Measurements from ENCODE around the gene PRELID3B.

The PRELID3B gene

GRCh38 chr20:59035381-59035780 is 7.2 kb downstream of the PRELID3B start:
- Histone ChIP-seq H3K4me3 (ENCODE audit: low read depth, low read length) (no peak overlapping the region), H2AK5ac (ENCODE audit: low read length) (no peak overlapping the region), H3K9me3 (ENCODE audit: insufficient read depth, low read depth, low read length) (no peaks in the 10 kb centered on the region), H3K36me3 (ENCODE audit: control insufficient read depth in 1 of 2, insufficient read depth in 2 of 2, low read length in 2 of 2) (peaks cover 8 to 18% of the 10 kb centered on the region in 2 experiments), H3K79me2 (ENCODE audit: control insufficient read depth, insufficient read depth, low read length, poor library complexity) (peaks cover 9% of the 10 kb centered on the region), H3K18ac (ENCODE audit: low read length) (no peak overlapping the region), H2AFZ (ENCODE audit: insufficient read depth, low read length, poor library complexity) (no peak overlapping the region), H3K27ac (ENCODE audit: low read depth, low read length) (no peak overlapping the region), H3K23ac (ENCODE audit: low read length) (no peak overlapping the region), H2BK12ac (ENCODE audit: low read length) (no peak overlapping the region), H3K4me2 (ENCODE audit: low read length) (no peak overlapping the region), H3K14ac (ENCODE audit: low read length) (no peak overlapping the region), H4K12ac (ENCODE audit: low read depth, low read length) (no peak overlapping the region), H3K4ac (ENCODE audit: low read depth, low read length) (no peak overlapping the region), H4K8ac (ENCODE audit: low read depth, low read length) (no peak overlapping the region), H3K9ac (ENCODE audit: low read length) (no peak overlapping the region), H2BK5ac (ENCODE audit: low read depth, low read length, poor library complexity) (no peak overlapping the region), H4K91ac (ENCODE audit: low read depth, low read length) (no peak overlapping the region), H3K4me1 (ENCODE audit: control insufficient read depth in 1 of 2, insufficient read depth in 2 of 2, low read length in 2 of 2) (peaks cover 4 to 5% of the 10 kb centered on the region in 2 experiments), H2BK120ac (ENCODE audit: insufficient read depth, low read length, poor library complexity) (no peak overlapping the region), H3K27me3 (ENCODE audit: insufficient read depth, low read length) (no peaks in the 10 kb centered on the region), H3K79me1 (ENCODE audit: low read length) (peaks cover 6% of the 10 kb centered on the region)
- no CpG with 5 or more reads among the region's 3 CpGs for WGBS (ENCODE audit: extremely low coverage, insufficient coverage, insufficient read length)
- DNase-seq, result no peak

DNA sequence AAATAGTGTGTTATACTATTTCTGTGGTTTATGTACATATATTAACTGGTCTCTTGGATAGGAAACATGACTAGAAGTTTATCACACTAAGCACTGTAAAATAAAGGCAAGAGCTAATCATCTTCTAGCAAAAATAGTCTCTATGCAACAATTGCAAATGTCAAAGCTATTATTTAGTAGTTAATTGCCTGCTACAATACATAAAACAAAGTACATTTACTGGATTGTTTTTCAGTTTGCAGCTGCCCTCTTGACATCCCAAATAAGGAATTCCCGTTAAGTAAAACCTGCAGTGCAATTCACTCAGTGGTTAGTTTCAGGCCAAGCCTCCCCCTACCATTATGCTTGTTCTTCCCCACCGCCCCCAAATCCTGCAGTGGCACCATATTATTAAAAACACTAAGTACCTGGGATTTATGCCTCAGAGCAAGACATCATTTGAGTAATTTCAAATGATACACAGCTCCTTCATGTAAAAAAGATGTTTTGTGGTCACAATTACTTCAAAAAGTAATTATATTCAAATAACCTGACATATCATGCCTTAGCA is 8.9 kb downstream of the PRELID3B start:
- WGBS (ENCODE audit: extremely low coverage, insufficient coverage, insufficient read length), result no CpG with 5 or more reads among the region's 2 CpGs
- Histone ChIP-seq H2BK12ac (ENCODE audit: low read length) (no peak overlapping the region), H2BK5ac (ENCODE audit: low read depth, low read length, poor library complexity) (no peak overlapping the region)

GRCh38 chr20:59033093-59033492 is 9.5 kb downstream of the PRELID3B start:
- Histone ChIP-seq H3K9me3 (ENCODE audit: insufficient read depth, low read depth, low read length) (no peaks in the 10 kb centered on the region), H2BK5ac (ENCODE audit: low read depth, low read length, poor library complexity) (no peak overlapping the region), H3K9ac (ENCODE audit: low read length) (no peak overlapping the region), H3K14ac (ENCODE audit: low read length) (no peak overlapping the region), H4K91ac (ENCODE audit: low read depth, low read length) (no peak overlapping the region), H3K23ac (ENCODE audit: low read length) (no peak overlapping the region), H2BK12ac (ENCODE audit: low read length) (no peak overlapping the region), H3K4me3 (ENCODE audit: low read depth, low read length) (no peak overlapping the region), H3K4me2 (ENCODE audit: low read length) (peak overlapping the region; percentile 98), H3K27me3 (ENCODE audit: insufficient read depth, low read length) (no peaks in the 10 kb centered on the region), H2AFZ (ENCODE audit: insufficient read depth, low read length, poor library complexity) (no peak overlapping the region), H2AK5ac (ENCODE audit: low read length) (no peak overlapping the region), H3K79me1 (ENCODE audit: low read length) (peaks cover 6% of the 10 kb centered on the region), H3K27ac (ENCODE audit: low read depth, low read length) (no peak overlapping the region), H3K79me2 (ENCODE audit: control insufficient read depth, insufficient read depth, low read length, poor library complexity) (peaks cover 9% of the 10 kb centered on the region), H2BK120ac (ENCODE audit: insufficient read depth, low read length, poor library complexity) (no peak overlapping the region), H4K8ac (ENCODE audit: low read depth, low read length) (no peak overlapping the region), H3K4me1 (ENCODE audit: control insufficient read depth in 1 of 2, insufficient read depth in 2 of 2, low read length in 2 of 2) (peaks cover 4 to 5% of the 10 kb centered on the region in 2 experiments), H3K18ac (ENCODE audit: low read length) (no peak overlapping the region), H3K36me3 (ENCODE audit: control insufficient read depth in 1 of 2, insufficient read depth in 2 of 2, low read length in 2 of 2) (peaks cover 8 to 22% of the 10 kb centered on the region in 2 experiments), H3K4ac (ENCODE audit: low read depth, low read length) (no peak overlapping the region), H4K12ac (ENCODE audit: low read depth, low read length) (no peak overlapping the region)
- WGBS (ENCODE audit: extremely low coverage, insufficient coverage, insufficient read length), result no CpG with 5 or more reads among the region's 1 CpG
- no peak for DNase-seq

More for the DNA sequence above, 8.9 kb downstream of the PRELID3B start:
- H3K9ac ChIP-seq (ENCODE audit: low read length), result no peak overlapping the region
- no peak overlapping the region for H3K4ac ChIP-seq (ENCODE audit: low read depth, low read length)
- no peak overlapping the region for H3K4me2 ChIP-seq (ENCODE audit: low read length)
- H3K27ac ChIP-seq (ENCODE audit: low read depth, low read length), result no peak overlapping the region
- H4K12ac ChIP-seq (ENCODE audit: low read depth, low read length), result no peak overlapping the region
- peaks cover 6% of the 10 kb centered on the region for H3K79me1 ChIP-seq (ENCODE audit: low read length)
- no peak overlapping the region for H3K18ac ChIP-seq (ENCODE audit: low read length)
- H3K79me2 ChIP-seq (ENCODE audit: control insufficient read depth, insufficient read depth, low read length, poor library complexity), result peaks cover 9% of the 10 kb centered on the region
- H2BK120ac ChIP-seq (ENCODE audit: insufficient read depth, low read length, poor library complexity), result no peak overlapping the region
- H3K23ac ChIP-seq (ENCODE audit: low read length), result no peak overlapping the region
- H3K4me1 ChIP-seq (ENCODE audit: control insufficient read depth in 1 of 2, insufficient read depth in 2 of 2, low read length in 2 of 2), result peaks cover 4 to 5% of the 10 kb centered on the region in 2 experiments
- no peak overlapping the region for H2AK5ac ChIP-seq (ENCODE audit: low read length)
- H3K36me3 ChIP-seq (ENCODE audit: control insufficient read depth in 1 of 2, insufficient read depth in 2 of 2, low read length in 2 of 2), result peaks cover 8 to 22% of the 10 kb centered on the region in 2 experiments
- H3K4me3 ChIP-seq (ENCODE audit: low read depth, low read length), result no peak overlapping the region
- H4K91ac ChIP-seq (ENCODE audit: low read depth, low read length), result no peak overlapping the region
- H3K27me3 ChIP-seq (ENCODE audit: insufficient read depth, low read length), result no peaks in the 10 kb centered on the region
- H3K9me3 ChIP-seq (ENCODE audit: insufficient read depth, low read depth, low read length), result no peaks in the 10 kb centered on the region
- DNase-seq, result no peak
- no peak overlapping the region for H2AFZ ChIP-seq (ENCODE audit: insufficient read depth, low read length, poor library complexity)
- H4K8ac ChIP-seq (ENCODE audit: low read depth, low read length), result no peak overlapping the region
- H3K14ac ChIP-seq (ENCODE audit: low read length), result no peak overlapping the region

GRCh38 chr20:59032713-59033059 is 9.9 kb downstream of the PRELID3B start:
- Histone ChIP-seq H4K8ac (ENCODE audit: low read depth, low read length) (peak overlapping the region; percentile 10), H2BK12ac (ENCODE audit: low read length) (no peak overlapping the region), H2AK5ac (ENCODE audit: low read length) (no peak overlapping the region), H3K23ac (ENCODE audit: low read length) (no peak overlapping the region), H3K36me3 (ENCODE audit: control insufficient read depth in 1 of 2, insufficient read depth in 2 of 2, low read length in 2 of 2) (peaks cover 8 to 22% of the 10 kb centered on the region in 2 experiments), H3K27me3 (ENCODE audit: insufficient read depth, low read length) (no peaks in the 10 kb centered on the region), H2AFZ (ENCODE audit: insufficient read depth, low read length, poor library complexity) (peak overlapping the region; percentile 11), H4K91ac (ENCODE audit: low read depth, low read length) (no peak overlapping the region), H3K4me1 (ENCODE audit: control insufficient read depth in 1 of 2, insufficient read depth in 2 of 2, low read length in 2 of 2) (peaks cover 4 to 5% of the 10 kb centered on the region in 2 experiments), H3K79me1 (ENCODE audit: low read length) (peaks cover 6% of the 10 kb centered on the region), H3K18ac (ENCODE audit: low read length) (no peak overlapping the region), H3K27ac (ENCODE audit: low read depth, low read length) (peak overlapping the region; percentile 24), H3K4me2 (ENCODE audit: low read length) (peak overlapping the region; percentile 98), H2BK5ac (ENCODE audit: low read depth, low read length, poor library complexity) (no peak overlapping the region), H3K9me3 (ENCODE audit: insufficient read depth, low read depth, low read length) (no peaks in the 10 kb centered on the region), H3K79me2 (ENCODE audit: control insufficient read depth, insufficient read depth, low read length, poor library complexity) (peaks cover 9% of the 10 kb centered on the region), H4K12ac (ENCODE audit: low read depth, low read length) (peak overlapping the region; percentile 19), H3K14ac (ENCODE audit: low read length) (no peak overlapping the region), H3K4me3 (ENCODE audit: low read depth, low read length) (peak overlapping the region; percentile 71), H2BK120ac (ENCODE audit: insufficient read depth, low read length, poor library complexity) (peak overlapping the region; percentile 5), H3K9ac (ENCODE audit: low read length) (peak overlapping the region; percentile 85), H3K4ac (ENCODE audit: low read depth, low read length) (peak overlapping the region; percentile 0)
- no CpG with 5 or more reads among the region's 13 CpGs for WGBS (ENCODE audit: extremely low coverage, insufficient coverage, insufficient read length)
- peak; percentile 28 to 63 for DNase-seq

All from trophoblast cell (in vitro differentiated cells and primary cell).